Fibroblast of pulmonary artery (primary cell): ENCODE data around the gene EXOC6B.

ENCODE experiments used
- DNase-seq: peaks from one replicate; pipeline ENCODE4 v3.0.0-alpha.2; 2010; ENCODE audit warnings: low read depth
- H3K4me3 ChIP-seq: replicated peaks from 2 replicates; pipeline ENCODE4 v1.5.1; 2011; ENCODE audit warnings: low read depth, mild to moderate bottlenecking, control low read depth, low read length, moderate library complexity
- CTCF ChIP-seq: IDR thresholded peaks from 2 replicates; pipeline ENCODE4 v1.5.1; 2011; ENCODE audit warnings: mild to moderate bottlenecking, control low read depth, low read length, inconsistent platforms; ENCODE audit errors: missing control alignments

Gene EXOC6B

GRCh38 chr2:72181616-72182015 lies 644.2 kb downstream of the EXOC6B start:
- no peak for TF ChIP-seq CTCF
- no peak overlapping the region for H3K4me3 ChIP-seq
- no peak for DNase-seq

GRCh38 chr2:72180351-72180750 lies 645.5 kb downstream of the EXOC6B start:
- DNase-seq = no peak
- TF ChIP-seq CTCF = no peak
- H3K4me3 ChIP-seq = no peak overlapping the region

- no peak overlapping the region for H3K4me3 ChIP-seq
- TF ChIP-seq CTCF = no peak
- no peak for DNase-seq
These were observed 647.3 kb downstream of the EXOC6B start for GRCh38 chr2:72178551-72178950.

GRCh38 chr2:72176281-72176680 lies 649.6 kb downstream of the EXOC6B start:
- TF ChIP-seq CTCF = no peak

GRCh38 chr2:72175636-72176035 lies 650.2 kb downstream of the EXOC6B start:
- TF ChIP-seq CTCF = no peak
- no peak for DNase-seq
- H3K4me3 ChIP-seq = no peak overlapping the region

More at GRCh38 chr2:72176281-72176680, 649.6 kb downstream of the EXOC6B start:
- no peak overlapping the region for H3K4me3 ChIP-seq
- DNase-seq = no peak

GRCh38 chr2:72173640-72174321 lies 652.1 kb downstream of the EXOC6B start:
- TF ChIP-seq CTCF = no peak
- peak; percentile 64 for DNase-seq
- H3K4me3 ChIP-seq = no peak overlapping the region

- DNase-seq = no peak
- no peak overlapping the region for H3K4me3 ChIP-seq
- TF ChIP-seq CTCF = no peak
These were observed 653.4 kb downstream of the EXOC6B start for GRCh38 chr2:72172478-72172877.
